B cell (primary cell): ENCODE measurements around the gene MAPK14. TPM values are rescaled to one million over a fixed set of nuclear protein-coding genes. Genes with fewer than 3 reads are reported as not detected.

ENCODE experiments used
- ATAC-seq: fragments of 200-7000 bp; cut with Tn5 transposase; one replicate; pipeline ENCODE4 v1.10.0; 2021; ENCODE audit warnings: low read depth, mild to moderate bottlenecking, moderate number of reproducible peaks, moderate library complexity
- CTCF ChIA-PET: fragments of 350-600 bp; sonication (Branson Sonifier 250); formaldehyde crosslinking; loops from one replicate; lab custom pipeline; 2021; ENCODE audit warnings: antibody characterized with exemption, inconsistent platforms; lab: Charles Lee
- POLR2A ChIA-PET: fragments of 350-600 bp; sonication (Branson Sonifier 250); formaldehyde crosslinking; loops from one replicate; lab custom pipeline; 2021; ENCODE audit warnings: antibody characterized with exemption; lab: Charles Lee
- DNase-seq: peaks from one replicate; pipeline ENCODE4 v3.0.0; 2013
- H2AFZ ChIP-seq: 2 replicates; pipeline ENCODE4 v1.6.1; 2012; ENCODE audit warnings: mild to moderate bottlenecking, low read depth, low read length; ENCODE audit not compliant: insufficient read depth, poor library complexity, severe bottlenecking
- H3K27ac ChIP-seq, 2 donors: 1 replicate in 1 of 2; 2 replicates in 1 of 2; pipeline ENCODE4 v1.5.1; 2012 to 2013; ENCODE audit warnings: low read length in 2 of 2, mild to moderate bottlenecking in 2 of 2, moderate library complexity in 1 of 2
- H3K27me3 ChIP-seq, 4 experiments: fragments of 200-600 bp in 1 of 4; sonication (generic) in 1 of 4; replicated peaks in 1 of 4; 1 replicate in 2 of 4; 2 replicates in 2 of 4; pipeline versions ENCODE4 v1.6.1 to v1.7.0; 2013 to 2016; ENCODE audit warnings: low read length in 3 of 4, mild to moderate bottlenecking in 2 of 4, mixed read lengths in 1 of 4, moderate library complexity in 1 of 4; ENCODE audit not compliant: insufficient read depth in 4 of 4, control insufficient read depth in 3 of 4; ENCODE audit errors: control extremely low read depth in 1 of 4
- H3K36me3 ChIP-seq, 2 experiments: replicated peaks in 1 of 2; 1 replicate in 1 of 2; 2 replicates in 1 of 2; pipeline versions ENCODE4 v1.6.1 to v1.7.1; 2013; ENCODE audit warnings: low read length in 1 of 2; ENCODE audit not compliant: insufficient read depth in 2 of 2, control insufficient read depth in 1 of 2; ENCODE audit errors: control extremely low read depth in 1 of 2, extremely low read depth in 1 of 2
- H3K4me1 ChIP-seq, 2 donors: fragments of 200-600 bp in 1 of 2; sonication (generic) in 1 of 2; 1 replicate in 1 of 2; 2 replicates in 1 of 2; pipeline versions ENCODE4 v1.5.1 to v1.6.1; 2013 to 2017; ENCODE audit warnings: low read length in 2 of 2; ENCODE audit not compliant: control insufficient read depth in 2 of 2, insufficient read depth in 2 of 2
- H3K4me2 ChIP-seq: replicated peaks from 2 replicates; pipeline ENCODE3; 2012; ENCODE audit warnings: mild to moderate bottlenecking, low read depth, low read length; ENCODE audit not compliant: poor library complexity, severe bottlenecking
- H3K4me3 ChIP-seq, 5 experiments: fragments of 200-600 bp in 1 of 5; sonication (generic) in 1 of 5; 1 replicate in 3 of 5; 2 replicates in 2 of 5; pipeline versions ENCODE4 v1.5.1 to v1.7.0; 2011 to 2016; ENCODE audit warnings: low read length in 4 of 5, mild to moderate bottlenecking in 4 of 5, low read depth in 2 of 5, control low read depth in 1 of 5, moderate library complexity in 1 of 5; ENCODE audit not compliant: insufficient read depth in 1 of 5; ENCODE audit errors: control extremely low read depth in 1 of 5, extremely low read depth in 1 of 5
- H3K79me2 ChIP-seq: fragments of 200-600 bp; sonication (generic); one replicate; pipeline ENCODE4 v1.6.0; 2016; ENCODE audit warnings: low read length; ENCODE audit not compliant: control insufficient read depth, insufficient read depth
- H3K9ac ChIP-seq: fragments of 200-600 bp; sonication (generic); 2 replicates; pipeline ENCODE4 v1.6.1; 2017; ENCODE audit warnings: mild to moderate bottlenecking, low read length, moderate library complexity
- H3K9me3 ChIP-seq, 3 donors: one replicate each; pipeline versions ENCODE4 v1.6.1 to v1.7.1; 2013; ENCODE audit warnings: low read length in 2 of 3; ENCODE audit not compliant: control insufficient read depth in 2 of 3, insufficient read depth in 1 of 3; ENCODE audit errors: control extremely low read depth in 1 of 3
- H4K20me1 ChIP-seq: 2 replicates; pipeline ENCODE4 v1.6.0; 2012; ENCODE audit warnings: mild to moderate bottlenecking, low read length; ENCODE audit not compliant: insufficient read depth, control insufficient read depth, poor library complexity, severe bottlenecking
- H3K27ac Mint-ChIP-seq: one replicate; pipeline ENCODE4 v1.8.0; 2021; ENCODE audit warnings: mixed read lengths
- H3K27me3 Mint-ChIP-seq: one replicate; pipeline ENCODE4 v1.8.0; 2021; ENCODE audit warnings: mixed read lengths
- H3K4me1 Mint-ChIP-seq: one replicate; pipeline ENCODE4 v1.8.0; 2021; ENCODE audit warnings: mixed read lengths
- H3K4me3 Mint-ChIP-seq: one replicate; pipeline ENCODE4 v1.8.0; 2021; ENCODE audit warnings: mixed read lengths
- H3K9me3 Mint-ChIP-seq: one replicate; pipeline ENCODE4 v1.8.0; 2022; ENCODE audit warnings: mixed read lengths; ENCODE audit not compliant: insufficient read depth
- EZH2 ChIP-seq: IDR thresholded peaks from 2 replicates; pipeline ENCODE4 v1.6.1; 2012; ENCODE audit warnings: borderline replicate concordance, low read depth, mild to moderate bottlenecking, moderate library complexity, low read length; ENCODE audit not compliant: insufficient read depth, poor library complexity, severe bottlenecking
- WGBS: methylation state at CpG from one replicate; pipeline ENCODE4 v1.1.5; 2013; ENCODE audit warnings: missing lambda C conversion rate; ENCODE audit not compliant: insufficient coverage; 5-methylcytosine and 5-hydroxymethylcytosine counted together
- intact Hi-C: fragments of 100-400 bp; cut with micrococcal nuclease; formaldehyde crosslinking; loops from one replicate; pipeline ENCODE4 v1.10.0; 2022
- polyA plus RNA-seq: library from polyadenylated mRNA; depleted of rRNA; stranded (reverse); fragments of >200 nt; gene quantifications from 2 replicates; pipeline ENCODE4 v1.2.3, GENCODE V29; 2012
- total RNA-seq, 2 donors: library from RNA; stranded (reverse); fragments of 120-200 nt in 1 of 2; gene quantifications; 1 replicate in 1 of 2; 2 replicates in 1 of 2; pipeline versions ENCODE4 v1.2.3 to v1.2.4, GENCODE V29; 2013 to 2022
- TF ChIP-seq, protein P1 (sequence below): fragments of 200-600 bp; IDR thresholded peaks from one replicate; pipeline ENCODE4 v1.8.0; 2022; ENCODE audit warnings: antibody characterized with exemption, mild to moderate bottlenecking

The MAPK14 gene
- total and polyA plus RNA-seq, 2 donors (not counting 1 experiment from before 2014, with no cell fraction given) = 19.5 to 50.4 TPM

DNA sequence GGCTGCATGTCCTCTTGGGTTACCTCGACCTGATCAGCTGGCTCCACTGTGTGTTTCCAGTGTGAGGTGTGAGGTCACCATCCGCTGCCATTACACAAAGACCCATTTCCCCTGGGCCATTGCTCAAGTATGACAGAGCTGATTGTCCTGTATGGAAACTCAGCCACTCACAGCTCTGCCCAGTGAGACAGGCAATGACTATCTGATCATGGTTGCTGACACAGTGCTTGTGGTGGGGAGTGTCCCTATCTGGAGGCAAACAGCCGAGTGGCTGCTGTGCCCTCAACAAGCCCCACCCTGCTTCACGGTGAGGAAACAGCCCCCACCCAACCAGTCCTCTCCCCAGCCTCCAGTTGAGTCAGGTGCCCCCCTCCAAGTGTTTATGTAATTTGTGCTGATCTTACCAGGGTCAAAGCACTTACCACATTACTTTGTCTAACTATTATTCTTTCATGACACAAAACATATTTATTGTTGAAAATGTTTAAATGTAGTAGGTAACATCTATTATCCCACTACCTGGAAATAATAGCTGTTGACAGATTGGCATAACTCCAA is 91.0 kb downstream of the MAPK14 start:
- H3K36me3 ChIP-seq = no peaks in the 10 kb centered on the region
- H3K27ac ChIP-seq = peak overlapping the region; percentile 95 to 96
- peak overlapping the region; percentile 77 for H3K4me2 ChIP-seq
- Mint-ChIP-seq H3K4me3 (peak overlapping the region; percentile 58), H3K4me1 (peaks cover 93% of the 10 kb centered on the region), H3K27me3 (no peaks in the 10 kb centered on the region), H3K27ac (peak overlapping the region; percentile 97), H3K9me3 (no peaks in the 10 kb centered on the region)
- peak overlapping the region; percentile 4 for H3K9ac ChIP-seq
- peaks cover 22% of the 10 kb centered on the region for H3K79me2 ChIP-seq
- ChIA-PET CTCF (interaction anchor here (1.0 to 2.7 kb wide), 2 partner anchors 23 to 79 kb away, joined by 3 to 13 read pairs; no protein-coding TSS in a partner anchor), POLR2A (no interaction called here)
- 0% methylated on average over 1 of the region's 4 CpGs for WGBS
- H3K9me3 ChIP-seq = peaks cover 0 to 3% (median 0%) of the 10 kb centered on the region in 3 donors
- H3K4me3 ChIP-seq = peak overlapping the region in 1 of 5 experiments; percentile 4
- TF ChIP-seq EZH2 = no peak
- TF ChIP-seq, protein P1, sequence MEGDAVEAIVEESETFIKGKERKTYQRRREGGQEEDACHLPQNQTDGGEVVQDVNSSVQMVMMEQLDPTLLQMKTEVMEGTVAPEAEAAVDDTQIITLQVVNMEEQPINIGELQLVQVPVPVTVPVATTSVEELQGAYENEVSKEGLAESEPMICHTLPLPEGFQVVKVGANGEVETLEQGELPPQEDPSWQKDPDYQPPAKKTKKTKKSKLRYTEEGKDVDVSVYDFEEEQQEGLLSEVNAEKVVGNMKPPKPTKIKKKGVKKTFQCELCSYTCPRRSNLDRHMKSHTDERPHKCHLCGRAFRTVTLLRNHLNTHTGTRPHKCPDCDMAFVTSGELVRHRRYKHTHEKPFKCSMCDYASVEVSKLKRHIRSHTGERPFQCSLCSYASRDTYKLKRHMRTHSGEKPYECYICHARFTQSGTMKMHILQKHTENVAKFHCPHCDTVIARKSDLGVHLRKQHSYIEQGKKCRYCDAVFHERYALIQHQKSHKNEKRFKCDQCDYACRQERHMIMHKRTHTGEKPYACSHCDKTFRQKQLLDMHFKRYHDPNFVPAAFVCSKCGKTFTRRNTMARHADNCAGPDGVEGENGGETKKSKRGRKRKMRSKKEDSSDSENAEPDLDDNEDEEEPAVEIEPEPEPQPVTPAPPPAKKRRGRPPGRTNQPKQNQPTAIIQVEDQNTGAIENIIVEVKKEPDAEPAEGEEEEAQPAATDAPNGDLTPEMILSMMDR = no peak
- peaks cover 99 to 100% of the 10 kb centered on the region in 2 donors for H3K4me1 ChIP-seq
- no peaks in the 10 kb centered on the region for H3K27me3 ChIP-seq
- H4K20me1 ChIP-seq = no peaks in the 10 kb centered on the region
- DNase-seq (peak; percentile 64), ATAC-seq (peak; percentile 41)
- H2AFZ ChIP-seq = no peak overlapping the region
- intact Hi-C loops = no loop called here

DNA sequence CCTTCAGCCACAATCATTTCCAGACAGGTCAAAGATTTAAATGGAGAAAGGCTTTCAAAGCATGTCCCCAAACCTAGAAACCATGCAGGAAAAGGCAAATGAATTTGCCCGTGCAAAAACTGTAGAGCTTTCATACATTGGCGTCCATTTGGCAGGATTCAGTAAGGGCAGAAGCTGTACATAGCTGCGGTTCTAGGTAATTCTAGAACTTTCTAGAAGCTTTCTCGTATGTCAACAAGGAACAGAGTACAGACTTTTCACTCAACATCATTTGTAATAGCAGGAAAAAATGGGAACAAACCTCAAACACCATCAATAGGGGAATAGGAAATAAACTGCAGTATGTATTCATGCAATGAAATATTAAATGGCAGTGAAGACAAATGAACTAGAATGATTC is 91.6 kb downstream of the MAPK14 start:
- no peak for ATAC-seq
- H3K27me3 Mint-ChIP-seq = no peaks in the 10 kb centered on the region
- peak overlapping the region; percentile 95 to 96 for H3K27ac ChIP-seq
- intact Hi-C loops = no loop called here
- H3K79me2 ChIP-seq = peaks cover 17% of the 10 kb centered on the region
- peaks cover 0 to 5% (median 0%) of the 10 kb centered on the region in 3 donors for H3K9me3 ChIP-seq
- ChIA-PET CTCF (interaction anchor here (1.0 to 3.0 kb wide), 3 partner anchors 11 to 78 kb away, joined by 3 to 20 read pairs (median 13); no protein-coding TSS in a partner anchor), POLR2A (interaction anchor here (0.6 kb wide), 1 partner anchor 77 kb away, joined by 5 read pairs; no protein-coding TSS in a partner anchor)
- H3K4me1 ChIP-seq = peaks cover 96 to 100% of the 10 kb centered on the region in 2 donors
- TF ChIP-seq, protein P1 = no peak
- no peak for TF ChIP-seq EZH2
- H3K4me2 ChIP-seq = peak overlapping the region; percentile 77
- 100% methylated on average over 2 of the region's 4 CpGs for WGBS
- H3K4me1 Mint-ChIP-seq = peaks cover 93% of the 10 kb centered on the region
- H3K4me3 Mint-ChIP-seq = peak overlapping the region; percentile 58
- peak overlapping the region in 1 of 5 experiments; percentile 4 for H3K4me3 ChIP-seq
- H3K27ac Mint-ChIP-seq = peak overlapping the region; percentile 97
- DNase-seq = no peak
- no peaks in the 10 kb centered on the region for H3K27me3 ChIP-seq
- no peaks in the 10 kb centered on the region for H3K36me3 ChIP-seq
- no peak overlapping the region for H2AFZ ChIP-seq
- no peaks in the 10 kb centered on the region for H4K20me1 ChIP-seq
- H3K9me3 Mint-ChIP-seq = no peaks in the 10 kb centered on the region
- no peak overlapping the region for H3K9ac ChIP-seq
